ENCODE data around the gene HOXC4. TPM values are rescaled to one million over a fixed set of nuclear protein-coding genes. Genes with fewer than 3 reads are reported as not detected.

Gene HOXC4
- polyA plus RNA-seq, 1 donor from 2014 or later = not detected

- no peak for TF ChIP-seq SMC3 (conservative IDR thresholded peaks at IDR 0.05; ENCODE audit: poor library complexity)
- TF ChIP-seq, protein P1, sequence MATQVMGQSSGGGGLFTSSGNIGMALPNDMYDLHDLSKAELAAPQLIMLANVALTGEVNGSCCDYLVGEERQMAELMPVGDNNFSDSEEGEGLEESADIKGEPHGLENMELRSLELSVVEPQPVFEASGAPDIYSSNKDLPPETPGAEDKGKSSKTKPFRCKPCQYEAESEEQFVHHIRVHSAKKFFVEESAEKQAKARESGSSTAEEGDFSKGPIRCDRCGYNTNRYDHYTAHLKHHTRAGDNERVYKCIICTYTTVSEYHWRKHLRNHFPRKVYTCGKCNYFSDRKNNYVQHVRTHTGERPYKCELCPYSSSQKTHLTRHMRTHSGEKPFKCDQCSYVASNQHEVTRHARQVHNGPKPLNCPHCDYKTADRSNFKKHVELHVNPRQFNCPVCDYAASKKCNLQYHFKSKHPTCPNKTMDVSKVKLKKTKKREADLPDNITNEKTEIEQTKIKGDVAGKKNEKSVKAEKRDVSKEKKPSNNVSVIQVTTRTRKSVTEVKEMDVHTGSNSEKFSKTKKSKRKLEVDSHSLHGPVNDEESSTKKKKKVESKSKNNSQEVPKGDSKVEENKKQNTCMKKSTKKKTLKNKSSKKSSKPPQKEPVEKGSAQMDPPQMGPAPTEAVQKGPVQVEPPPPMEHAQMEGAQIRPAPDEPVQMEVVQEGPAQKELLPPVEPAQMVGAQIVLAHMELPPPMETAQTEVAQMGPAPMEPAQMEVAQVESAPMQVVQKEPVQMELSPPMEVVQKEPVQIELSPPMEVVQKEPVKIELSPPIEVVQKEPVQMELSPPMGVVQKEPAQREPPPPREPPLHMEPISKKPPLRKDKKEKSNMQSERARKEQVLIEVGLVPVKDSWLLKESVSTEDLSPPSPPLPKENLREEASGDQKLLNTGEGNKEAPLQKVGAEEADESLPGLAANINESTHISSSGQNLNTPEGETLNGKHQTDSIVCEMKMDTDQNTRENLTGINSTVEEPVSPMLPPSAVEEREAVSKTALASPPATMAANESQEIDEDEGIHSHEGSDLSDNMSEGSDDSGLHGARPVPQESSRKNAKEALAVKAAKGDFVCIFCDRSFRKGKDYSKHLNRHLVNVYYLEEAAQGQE (IDR thresholded peaks at IDR 0.05; ENCODE audit: borderline replicate concordance) = no peak
- no peak for TF ChIP-seq MXI1 (conservative IDR thresholded peaks at IDR 0.05; ENCODE audit: poor library complexity, severe bottlenecking)
- no peak for TF ChIP-seq EZH2 (IDR thresholded peaks at IDR 0.05; ENCODE audit: borderline replicate concordance, insufficient read depth, low read length, poor library complexity, severe bottlenecking)
- no peak for TF ChIP-seq RAD21 (conservative IDR thresholded peaks at IDR 0.05)
- no peak for TF ChIP-seq EP300 (conservative IDR thresholded peaks at IDR 0.05; ENCODE audit: poor library complexity, severe bottlenecking)
- no peak for TF ChIP-seq TAF1 (IDR thresholded peaks at IDR 0.05; ENCODE audit: low read depth)
- TF ChIP-seq CTCF (IDR thresholded peaks at IDR 0.05; ENCODE audit: poor library complexity, severe bottlenecking) = no peak
- no peak for TF ChIP-seq POLR2AphosphoS5 (IDR thresholded peaks at IDR 0.05)
- no peak overlapping the region for H3K9ac ChIP-seq (ENCODE audit: low read length)
- H3F3A ChIP-seq (ENCODE audit: insufficient read depth, low read length, poor library complexity, severe bottlenecking) = no peaks in the 10 kb centered on the region
- H3K27ac ChIP-seq (ENCODE audit: low read length) = no peak overlapping the region
- no peaks in the 10 kb centered on the region for H3K36me3 ChIP-seq (ENCODE audit: insufficient read depth, low read length)
- H4K20me1 ChIP-seq (ENCODE audit: insufficient read depth) = no peaks in the 10 kb centered on the region
- no peak overlapping the region for H2AFZ ChIP-seq (ENCODE audit: low read depth, low read length)
- no peaks in the 10 kb centered on the region for H3K9me3 ChIP-seq (ENCODE audit: low read length)
- no peaks in the 10 kb centered on the region for H3K79me2 ChIP-seq (replicated peaks; ENCODE audit: insufficient read depth, low read length)
- H3K9me2 ChIP-seq (ENCODE audit: insufficient read depth, low read length) = no peaks in the 10 kb centered on the region
- no peak overlapping the region for H3K4me3 ChIP-seq (ENCODE audit: low read length)
- no peak overlapping the region for H3K4me2 ChIP-seq (ENCODE audit: low read length)
- peaks cover 99% of the 10 kb centered on the region for H3K27me3 ChIP-seq (ENCODE audit: insufficient read depth, low read depth, low read length)
Observed at GRCh38 chr12:54045401-54045800, 8.2 kb upstream of the HOXC4 start.

DNA sequence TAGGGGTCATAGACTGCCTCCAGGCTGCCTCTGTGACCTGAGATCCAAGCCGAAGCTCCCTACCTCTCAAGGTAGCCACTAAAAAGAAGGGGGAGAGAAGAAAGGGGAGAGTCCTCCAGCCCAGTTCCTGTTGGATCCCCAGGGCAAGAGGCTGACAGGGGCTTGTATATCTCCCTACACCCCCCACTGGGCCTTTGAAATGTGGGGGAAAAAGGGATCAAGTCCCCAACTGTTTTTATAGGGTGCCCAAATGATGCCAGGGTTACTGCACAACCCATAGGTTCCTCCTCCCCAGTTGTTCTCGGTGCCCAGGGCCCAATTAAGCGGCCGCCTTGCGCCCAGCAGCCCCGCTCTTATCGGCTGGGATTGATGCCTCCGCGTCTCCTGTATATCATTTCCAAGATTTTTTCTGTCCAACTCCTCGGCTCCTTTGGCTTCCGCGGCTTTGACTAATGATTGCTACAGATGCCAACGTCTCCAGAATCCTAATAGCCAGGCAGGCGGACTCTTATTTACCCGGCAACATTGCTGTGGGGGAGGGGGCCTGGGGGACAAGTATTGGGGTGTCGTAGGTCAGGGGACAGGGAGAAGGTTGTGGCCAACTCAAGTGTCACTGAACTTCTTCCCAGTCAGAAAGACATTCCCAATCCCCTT lies 7.6 kb upstream of the HOXC4 start:
- peaks cover 99% of the 10 kb centered on the region for H3K27me3 ChIP-seq (ENCODE audit: insufficient read depth, low read depth, low read length)
- no peak overlapping the region for H3K4me2 ChIP-seq (ENCODE audit: low read length)
- H3K9ac ChIP-seq (ENCODE audit: low read length) = no peak overlapping the region
- no peaks in the 10 kb centered on the region for H4K20me1 ChIP-seq (ENCODE audit: insufficient read depth)
- H3K4me3 ChIP-seq (ENCODE audit: low read length) = no peak overlapping the region
- no peak for TF ChIP-seq MXI1 (conservative IDR thresholded peaks at IDR 0.05; ENCODE audit: poor library complexity, severe bottlenecking)
- TF ChIP-seq TAF1 (IDR thresholded peaks at IDR 0.05; ENCODE audit: low read depth) = no peak
- TF ChIP-seq SMC3 (conservative IDR thresholded peaks at IDR 0.05; ENCODE audit: poor library complexity) = no peak
- TF ChIP-seq EZH2 (IDR thresholded peaks at IDR 0.05; ENCODE audit: borderline replicate concordance, insufficient read depth, low read length, poor library complexity, severe bottlenecking) = no peak
- TF ChIP-seq EP300 (conservative IDR thresholded peaks at IDR 0.05; ENCODE audit: poor library complexity, severe bottlenecking) = no peak
- no peak for TF ChIP-seq POLR2AphosphoS5 (IDR thresholded peaks at IDR 0.05)
- no peak for TF ChIP-seq CTCF (IDR thresholded peaks at IDR 0.05; ENCODE audit: poor library complexity, severe bottlenecking)
- TF ChIP-seq, protein P1 (IDR thresholded peaks at IDR 0.05; ENCODE audit: borderline replicate concordance) = no peak
- no peak for TF ChIP-seq RAD21 (conservative IDR thresholded peaks at IDR 0.05)
- no peaks in the 10 kb centered on the region for H3F3A ChIP-seq (ENCODE audit: insufficient read depth, low read length, poor library complexity, severe bottlenecking)
- no peaks in the 10 kb centered on the region for H3K79me2 ChIP-seq (replicated peaks; ENCODE audit: insufficient read depth, low read length)
- H3K9me2 ChIP-seq (ENCODE audit: insufficient read depth, low read length) = no peaks in the 10 kb centered on the region
- no peak overlapping the region for H3K27ac ChIP-seq (ENCODE audit: low read length)
- no peaks in the 10 kb centered on the region for H3K9me3 ChIP-seq (ENCODE audit: low read length)
- H2AFZ ChIP-seq (ENCODE audit: low read depth, low read length) = no peak overlapping the region
- no peaks in the 10 kb centered on the region for H3K36me3 ChIP-seq (ENCODE audit: insufficient read depth, low read length)
